ENCODE results near the gene SLCO2A1. TPM values are rescaled to one million over a fixed set of nuclear protein-coding genes. Genes with fewer than 3 reads are reported as not detected.

The SLCO2A1 gene
- total RNA-seq, 1 donor from 2014 or later, result 18.0 TPM

DNA sequence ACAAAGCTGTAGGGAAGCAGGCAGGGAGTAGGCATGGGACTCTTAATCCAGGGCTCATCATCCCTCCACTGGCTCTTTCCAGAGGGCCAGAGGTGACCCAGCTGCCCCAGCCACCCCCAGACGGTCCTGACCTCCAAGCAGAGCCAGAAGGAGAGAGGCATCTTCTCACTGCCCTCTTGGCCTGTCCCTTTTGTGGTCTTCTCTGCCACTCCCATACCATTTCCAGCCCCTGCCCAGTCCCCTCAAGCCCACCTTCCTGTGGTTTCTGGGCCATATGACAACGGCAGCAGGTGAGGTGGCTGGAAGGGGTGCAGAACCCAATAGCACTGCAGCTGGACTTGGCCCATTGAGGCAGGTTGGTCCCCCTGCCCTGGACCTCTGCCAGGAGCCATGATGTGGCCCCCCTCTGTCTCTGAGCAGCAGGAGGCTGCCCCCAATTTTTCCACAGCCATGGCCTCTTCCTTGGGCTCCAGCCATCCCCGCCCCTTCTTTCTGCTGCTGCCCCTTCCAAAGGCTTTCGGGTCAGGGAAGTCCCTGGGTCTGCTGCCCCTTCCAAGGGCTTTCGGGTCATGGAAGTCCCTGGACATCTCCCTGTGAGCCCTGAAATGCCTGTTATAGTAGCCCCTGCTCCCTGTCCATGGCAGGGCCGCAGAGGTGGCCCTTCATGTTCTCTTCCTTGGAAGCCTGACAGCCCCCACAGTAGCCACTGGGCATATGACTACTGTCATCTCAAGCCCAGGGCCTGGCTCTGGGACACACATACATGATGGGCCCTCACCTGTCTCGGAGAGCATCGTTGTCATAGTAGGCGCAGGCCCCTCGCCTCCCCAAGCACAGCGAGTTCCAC is 94.5 kb downstream of the SLCO2A1 start:
- TF ChIP-seq, protein P1, sequence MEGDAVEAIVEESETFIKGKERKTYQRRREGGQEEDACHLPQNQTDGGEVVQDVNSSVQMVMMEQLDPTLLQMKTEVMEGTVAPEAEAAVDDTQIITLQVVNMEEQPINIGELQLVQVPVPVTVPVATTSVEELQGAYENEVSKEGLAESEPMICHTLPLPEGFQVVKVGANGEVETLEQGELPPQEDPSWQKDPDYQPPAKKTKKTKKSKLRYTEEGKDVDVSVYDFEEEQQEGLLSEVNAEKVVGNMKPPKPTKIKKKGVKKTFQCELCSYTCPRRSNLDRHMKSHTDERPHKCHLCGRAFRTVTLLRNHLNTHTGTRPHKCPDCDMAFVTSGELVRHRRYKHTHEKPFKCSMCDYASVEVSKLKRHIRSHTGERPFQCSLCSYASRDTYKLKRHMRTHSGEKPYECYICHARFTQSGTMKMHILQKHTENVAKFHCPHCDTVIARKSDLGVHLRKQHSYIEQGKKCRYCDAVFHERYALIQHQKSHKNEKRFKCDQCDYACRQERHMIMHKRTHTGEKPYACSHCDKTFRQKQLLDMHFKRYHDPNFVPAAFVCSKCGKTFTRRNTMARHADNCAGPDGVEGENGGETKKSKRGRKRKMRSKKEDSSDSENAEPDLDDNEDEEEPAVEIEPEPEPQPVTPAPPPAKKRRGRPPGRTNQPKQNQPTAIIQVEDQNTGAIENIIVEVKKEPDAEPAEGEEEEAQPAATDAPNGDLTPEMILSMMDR (IDR thresholded peaks at IDR 0.05; ENCODE audit: borderline replicate concordance), result no peak
- no peak overlapping the region for H3K4me3 ChIP-seq
- H3K9me3 ChIP-seq (replicated peaks), result no peaks in the 10 kb centered on the region
- intact Hi-C loops (cut with micrococcal nuclease), result loop anchor here (10.0 kb wide), 1 partner anchor 110 kb away; no protein-coding TSS in a partner anchor
- peaks cover 5% of the 10 kb centered on the region for H3K27me3 ChIP-seq (ENCODE audit: low read depth)
- DNase-seq, result no peak
- no peak overlapping the region for H3K27ac ChIP-seq (replicated peaks)
- H3K4me1 ChIP-seq, result peaks cover 15% of the 10 kb centered on the region
- no peaks in the 10 kb centered on the region for H3K36me3 ChIP-seq

DNA sequence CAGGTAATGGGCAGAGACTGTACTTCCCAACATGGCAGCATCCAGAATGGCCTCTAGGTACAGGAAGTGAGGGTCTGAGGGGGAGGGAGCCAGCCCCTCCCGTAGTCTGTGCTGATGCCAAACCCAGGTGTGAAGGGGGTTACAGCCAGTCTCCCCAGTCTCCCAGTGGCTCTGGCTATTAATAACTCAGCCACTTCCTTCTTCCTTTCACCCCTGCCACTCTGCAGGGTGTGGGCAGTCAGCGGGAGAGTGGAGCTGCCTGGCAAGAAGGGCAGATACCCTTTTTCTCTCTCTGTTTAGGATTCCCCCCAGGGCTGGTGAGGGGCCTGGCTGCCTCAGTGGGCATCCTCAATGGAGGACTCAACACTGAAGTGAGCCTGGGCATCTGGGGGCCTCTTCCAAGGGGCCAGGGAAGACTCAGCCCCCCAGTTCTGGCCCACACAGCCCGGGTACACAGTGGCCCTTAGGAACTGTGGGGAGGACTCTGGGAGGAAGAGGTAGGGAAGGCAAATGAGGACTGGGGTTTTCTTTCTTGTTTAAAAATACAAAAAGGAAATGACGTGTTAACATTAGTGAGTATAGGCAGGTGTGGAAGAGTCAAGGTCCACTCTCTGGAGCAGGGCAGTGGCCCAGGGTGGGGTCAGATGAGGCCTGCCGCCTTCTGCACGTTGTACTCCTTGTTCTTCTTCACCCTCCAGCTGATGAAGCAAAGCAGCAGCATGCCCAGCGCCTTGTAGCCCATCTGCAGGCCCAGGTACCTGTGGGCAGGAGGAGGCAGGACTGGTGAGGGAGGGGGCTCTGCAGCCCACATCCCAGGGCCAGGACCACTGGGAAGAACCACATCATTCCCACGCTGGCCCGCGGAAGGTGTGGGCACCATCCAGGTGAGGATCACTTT is 95.4 kb downstream of the SLCO2A1 start:
- Histone ChIP-seq H3K4me3 (no peak overlapping the region), H3K4me1 (peaks cover 15% of the 10 kb centered on the region), H3K27me3 (ENCODE audit: low read depth) (peaks cover 5% of the 10 kb centered on the region), H3K36me3 (no peaks in the 10 kb centered on the region), H3K27ac (replicated peaks) (no peak overlapping the region), H3K9me3 (replicated peaks) (no peaks in the 10 kb centered on the region)
- TF ChIP-seq, protein P1 (IDR thresholded peaks at IDR 0.05; ENCODE audit: borderline replicate concordance), result no peak
- intact Hi-C loops (cut with micrococcal nuclease), result loop anchor here (10.0 kb wide), 1 partner anchor 110 kb away; no protein-coding TSS in a partner anchor
- DNase-seq, result no peak

DNA sequence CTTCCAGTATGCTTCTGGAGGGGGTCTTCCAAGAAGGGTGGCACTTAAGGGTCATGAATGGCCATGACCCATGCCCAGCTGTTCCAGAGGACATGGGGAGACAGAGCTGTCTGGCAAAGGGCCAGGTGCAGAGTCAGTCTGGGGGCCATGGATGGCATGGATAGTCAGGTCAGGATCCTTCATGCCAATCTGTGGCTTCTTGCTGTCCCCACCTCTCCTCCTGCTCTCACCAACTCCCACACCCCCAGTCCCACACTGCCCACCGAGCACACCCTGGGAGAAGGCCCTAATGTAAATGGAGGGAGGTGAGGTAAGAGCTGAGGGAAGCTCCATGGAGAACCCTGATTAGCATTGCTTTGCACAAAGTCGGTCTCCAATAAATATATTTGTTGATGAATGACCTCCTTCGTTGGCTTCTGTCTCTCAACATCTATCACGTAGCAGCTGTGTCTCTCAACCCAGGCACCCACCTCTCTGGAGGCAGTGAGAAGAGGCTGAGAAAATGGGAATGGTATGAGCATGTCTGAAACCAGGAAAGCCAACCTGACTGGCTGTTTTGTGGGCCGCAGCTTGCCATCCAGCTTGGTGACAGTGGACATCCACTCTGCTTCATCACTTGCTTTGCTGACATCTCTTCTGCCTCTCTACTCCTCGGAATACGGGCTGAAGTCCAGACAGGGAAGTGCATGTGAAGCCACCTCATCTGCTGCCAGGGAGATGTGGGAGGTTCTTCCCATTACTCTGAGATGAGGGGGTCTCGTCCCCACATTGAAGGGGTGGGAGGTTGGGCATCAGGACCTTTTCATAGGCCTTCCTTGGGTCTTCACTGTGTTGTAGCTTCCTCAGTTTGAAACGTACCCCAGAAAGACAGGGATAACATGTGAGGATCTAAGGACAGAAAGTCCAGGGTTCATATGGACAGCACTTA is 96.4 kb downstream of the SLCO2A1 start:
- peaks cover 5% of the 10 kb centered on the region for H3K27me3 ChIP-seq (ENCODE audit: low read depth)
- intact Hi-C loops (cut with micrococcal nuclease), result loop anchor here (10.0 kb wide), 1 partner anchor 111 kb away; no protein-coding TSS in a partner anchor
- peaks cover 8% of the 10 kb centered on the region for H3K4me1 ChIP-seq
- H3K4me3 ChIP-seq, result no peak overlapping the region
- H3K9me3 ChIP-seq (replicated peaks), result no peaks in the 10 kb centered on the region
- no peak for DNase-seq
- H3K27ac ChIP-seq (replicated peaks), result no peak overlapping the region
- TF ChIP-seq, protein P1 (IDR thresholded peaks at IDR 0.05; ENCODE audit: borderline replicate concordance), result no peak
- no peaks in the 10 kb centered on the region for H3K36me3 ChIP-seq

DNA sequence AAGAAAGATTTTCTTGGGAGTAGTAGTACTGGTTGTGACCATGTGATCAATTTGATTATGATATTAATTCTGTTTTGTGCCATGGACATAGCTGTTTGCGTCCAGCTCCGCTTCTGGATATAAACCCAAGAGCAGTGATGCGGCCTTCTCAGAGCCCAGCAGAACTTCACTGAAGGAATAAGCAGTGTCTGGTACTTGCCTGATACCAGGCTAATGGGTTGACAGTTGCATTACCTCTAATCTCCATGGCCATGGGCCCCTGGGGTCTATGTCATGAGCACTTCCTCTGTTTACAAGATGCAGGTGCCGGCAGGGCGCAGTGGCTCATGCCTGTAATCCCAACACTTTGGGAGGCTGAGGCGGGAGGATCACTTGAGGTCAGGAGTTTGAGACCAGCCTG is 97.7 kb downstream of the SLCO2A1 start:
- Histone ChIP-seq H3K27ac (replicated peaks) (no peak overlapping the region), H3K9me3 (replicated peaks) (no peaks in the 10 kb centered on the region), H3K36me3 (no peaks in the 10 kb centered on the region), H3K4me3 (no peak overlapping the region), H3K27me3 (ENCODE audit: low read depth) (peaks cover 5% of the 10 kb centered on the region), H3K4me1 (peaks cover 11% of the 10 kb centered on the region)
- TF ChIP-seq, protein P1 (IDR thresholded peaks at IDR 0.05; ENCODE audit: borderline replicate concordance), result no peak
- intact Hi-C loops (cut with micrococcal nuclease), result loop anchor here (10.0 kb wide), 1 partner anchor 113 kb away; no protein-coding TSS in a partner anchor
- no peak for DNase-seq

Measured in left ventricle myocardium inferior (tissue), 1 donor.